Gastrocnemius medialis (tissue), 4 donors: ENCODE data around the gene SLC4A9. TPM values are rescaled to one million over a fixed set of nuclear protein-coding genes. Genes with fewer than 3 reads are reported as not detected.

Experiments
- ATAC-seq, 2 donors: fragments of 150-250 bp; one replicate each; pipeline ENCODE4 v1.9.1; 2016
- DNase-seq, 2 donors: peaks; one replicate each; pipeline ENCODE4 v3.0.0-alpha.2; 2019
- H3K27ac ChIP-seq, 4 donors: fragments of 200-600 bp; sonication (generic); 1 replicate in 1 of 4; 2 replicates in 3 of 4; pipeline ENCODE4 v1.5.1; 2016 to 2018; ENCODE audit warnings: mild to moderate bottlenecking in 2 of 4, moderate library complexity in 1 of 4
- H3K27me3 ChIP-seq, 3 donors: fragments of 200-600 bp; sonication (generic) in 2 of 3; 1 replicate in 1 of 3; 2 replicates in 2 of 3; pipeline versions ENCODE4 v1.5.1 to v1.6.0; 2016 to 2019; ENCODE audit warnings: mild to moderate bottlenecking in 1 of 3, moderate library complexity in 1 of 3
- H3K36me3 ChIP-seq, 2 donors: fragments of 200-600 bp; sonication (generic) in 1 of 2; one replicate each; pipeline ENCODE4 v1.5.1; 2017 to 2018
- H3K4me1 ChIP-seq, 2 donors: fragments of 200-600 bp; sonication (generic) in 1 of 2; one replicate each; pipeline ENCODE4 v1.5.1; 2016 to 2017; ENCODE audit warnings: mild to moderate bottlenecking in 2 of 2
- H3K4me3 ChIP-seq, 4 donors: fragments of 200-600 bp; sonication (generic) in 3 of 4; 1 replicate in 1 of 4; 2 replicates in 3 of 4; pipeline ENCODE4 v1.5.1; 2016 to 2019; ENCODE audit warnings: mild to moderate bottlenecking in 2 of 4
- H3K9me3 ChIP-seq, 3 donors: fragments of 200-600 bp; sonication (generic) in 2 of 3; 1 replicate in 1 of 3; 2 replicates in 2 of 3; pipeline ENCODE4 v1.5.1; 2016 to 2019
- CTCF ChIP-seq, 5 experiments: fragments of 450-650 bp in 3 of 5; fragments of 200-600 bp in 2 of 5; sonication (generic) in 2 of 5; IDR thresholded peaks in 4 of 5; conservative IDR thresholded peaks in 1 of 5; 1 replicate in 4 of 5; 2 replicates in 1 of 5; pipeline ENCODE4 v1.5.1; 2016 to 2019; ENCODE audit warnings: antibody characterized with exemption in 5 of 5, mild to moderate bottlenecking in 3 of 5, moderate library complexity in 3 of 5
- POLR2A ChIP-seq, 2 donors: fragments of 450-650 bp; IDR thresholded peaks; one replicate each; pipeline ENCODE4 v1.6.1; 2017; ENCODE audit warnings: antibody characterized with exemption in 2 of 2, mild to moderate bottlenecking in 2 of 2, moderate library complexity in 2 of 2
- in situ Hi-C, 4 donors: fragments of 200-750 bp; cut with MboI; loops; one replicate each; pipeline versions ENCODE4 v1.15.0 to v1.8.0; 2017; ENCODE audit warnings: low sequenced_read_pairs in 4 of 4
- intact Hi-C: fragments of 100-400 bp; cut with DNase I; formaldehyde crosslinking; loops from one replicate; pipeline ENCODE4 v1.15.1; 2023; ENCODE audit warnings: low total_unique reads
- total RNA-seq, 4 donors: library from RNA; depleted of rRNA; stranded (reverse); fragments of >200 nt; gene quantifications; one replicate each; pipeline versions ENCODE4 v1.1.0 to v1.2.3, GENCODE V29; 2016

Gene SLC4A9
- total RNA-seq, 4 donors from 2014 or later, result not detected

DNA sequence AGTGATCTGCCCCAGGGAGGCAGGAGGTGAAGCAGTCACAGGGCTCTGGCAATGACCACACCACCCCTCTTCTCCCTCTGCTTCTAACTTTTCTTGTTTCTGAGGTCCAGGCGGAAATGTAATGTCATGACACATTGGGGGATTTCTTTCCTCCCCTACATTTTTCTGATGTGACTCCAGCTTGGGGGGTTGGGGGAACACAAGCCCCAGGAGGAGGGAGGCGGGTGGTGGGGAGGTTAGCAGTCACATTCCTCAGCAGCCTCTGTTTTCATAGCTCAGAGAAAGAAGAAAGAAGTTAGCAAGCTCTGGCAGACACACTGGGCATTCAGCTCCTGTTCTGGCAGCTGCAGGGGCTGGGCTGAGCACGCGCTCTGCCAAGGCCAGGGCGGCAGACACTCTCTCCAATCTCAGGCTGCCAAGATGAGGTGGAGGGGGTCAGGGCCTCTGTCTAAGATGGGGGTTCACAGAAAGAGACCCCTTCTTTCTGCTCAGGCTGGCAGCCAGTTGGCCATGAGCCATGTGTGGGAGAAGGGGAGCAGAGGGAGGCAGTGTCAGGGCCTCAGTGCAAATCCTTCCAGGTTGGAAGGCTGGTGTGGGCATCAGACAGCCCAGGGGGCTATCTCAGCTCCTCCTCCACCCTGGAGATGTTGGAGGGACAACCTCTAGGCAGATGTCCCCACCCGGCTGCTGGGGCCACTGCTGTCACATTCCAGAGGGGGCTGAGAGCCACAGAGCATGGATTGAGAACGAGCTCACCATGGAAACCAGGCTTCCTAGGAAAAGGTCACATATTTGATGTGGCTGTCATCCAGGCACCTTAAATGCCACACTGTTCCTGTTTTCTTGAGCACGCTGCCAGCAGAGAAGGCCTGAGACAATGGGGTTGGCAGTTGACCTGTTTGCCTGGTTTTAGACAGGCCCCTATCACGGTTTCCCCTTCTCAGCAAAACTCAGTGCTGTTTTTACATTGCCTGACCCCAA is 37.0 kb upstream of the SLC4A9 start:
- peak; percentile 35 to 55 for ATAC-seq
- TF ChIP-seq POLR2A (IDR thresholded peaks at IDR 0.05) (no peak), CTCF (IDR thresholded peaks at IDR 0.05 in 4 of 5, conservative IDR thresholded peaks at IDR 0.05 in 1 of 5) (no peak)
- DNase-seq, result peak in 1 of 2 donors; percentile 31
- intact Hi-C loops, result no loop called here
- no peaks in the 10 kb centered on the region for H3K9me3 ChIP-seq
- peaks cover 26 to 31% of the 10 kb centered on the region in 2 donors for H3K4me1 ChIP-seq
- H3K36me3 ChIP-seq, result no peaks in the 10 kb centered on the region
- H3K27ac ChIP-seq, result peak overlapping the region; percentile 54 to 71 (median 66)
- no peaks in the 10 kb centered on the region for H3K27me3 ChIP-seq
- in situ Hi-C loops, result no loop called here
- H3K4me3 ChIP-seq, result no peak overlapping the region

- intact Hi-C loops (no loop called here), in situ Hi-C loops (no loop called here)
- TF ChIP-seq POLR2A (IDR thresholded peaks at IDR 0.05), result no peak
- no peak for TF ChIP-seq CTCF (IDR thresholded peaks at IDR 0.05 in 4 of 5, conservative IDR thresholded peaks at IDR 0.05 in 1 of 5)
- no peaks in the 10 kb centered on the region for H3K9me3 ChIP-seq
- no peak overlapping the region for H3K27ac ChIP-seq
- peaks cover 27 to 34% of the 10 kb centered on the region in 2 donors for H3K4me1 ChIP-seq
- ATAC-seq (no peak), DNase-seq (no peak)
- no peaks in the 10 kb centered on the region for H3K27me3 ChIP-seq
- H3K4me3 ChIP-seq, result no peak overlapping the region
- no peaks in the 10 kb centered on the region for H3K36me3 ChIP-seq
These were observed 35.9 kb upstream of the SLC4A9 start for GRCh38 chr5:140324041-140324600.

GRCh38 chr5:140324617-140325241 is 35.3 kb upstream of the SLC4A9 start:
- peaks cover 27 to 34% of the 10 kb centered on the region in 2 donors for H3K4me1 ChIP-seq
- TF ChIP-seq CTCF (IDR thresholded peaks at IDR 0.05 in 4 of 5, conservative IDR thresholded peaks at IDR 0.05 in 1 of 5) (no peak), POLR2A (IDR thresholded peaks at IDR 0.05) (no peak)
- no peak for ATAC-seq
- H3K27ac ChIP-seq, result no peak overlapping the region
- no peaks in the 10 kb centered on the region for H3K27me3 ChIP-seq
- H3K36me3 ChIP-seq, result no peaks in the 10 kb centered on the region
- DNase-seq, result no peak
- intact Hi-C loops (no loop called here), in situ Hi-C loops (no loop called here)
- no peak overlapping the region for H3K4me3 ChIP-seq
- no peaks in the 10 kb centered on the region for H3K9me3 ChIP-seq

DNA sequence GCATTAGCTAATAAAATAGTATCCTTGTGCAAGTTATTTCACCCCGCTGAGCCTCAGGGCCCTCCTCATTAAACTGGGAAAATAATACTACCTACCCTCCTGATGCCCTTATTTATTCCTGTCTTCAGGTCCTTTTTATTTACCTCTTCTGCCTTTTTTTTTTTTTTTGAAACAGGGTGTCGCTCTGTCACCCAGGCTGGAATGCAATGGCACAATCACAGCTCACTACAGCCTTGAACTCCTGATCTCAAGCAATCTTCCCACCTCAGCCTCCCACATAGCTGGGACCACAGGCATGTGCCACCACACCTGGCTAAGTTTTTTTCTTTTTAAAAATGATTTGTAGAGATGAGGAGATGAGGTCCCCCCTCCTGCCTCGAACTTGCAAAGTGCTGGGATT is 34.5 kb upstream of the SLC4A9 start:
- no peaks in the 10 kb centered on the region for H3K36me3 ChIP-seq
- DNase-seq, result no peak
- intact Hi-C loops, result no loop called here
- in situ Hi-C loops, result no loop called here
- TF ChIP-seq POLR2A (IDR thresholded peaks at IDR 0.05) (no peak), CTCF (IDR thresholded peaks at IDR 0.05 in 4 of 5, conservative IDR thresholded peaks at IDR 0.05 in 1 of 5) (no peak)
- no peaks in the 10 kb centered on the region for H3K9me3 ChIP-seq
- no peak overlapping the region for H3K4me3 ChIP-seq
- H3K27ac ChIP-seq, result no peak overlapping the region
- no peaks in the 10 kb centered on the region for H3K27me3 ChIP-seq
- ATAC-seq, result no peak
- peaks cover 27 to 34% of the 10 kb centered on the region in 2 donors for H3K4me1 ChIP-seq
